Hematopoietic multipotent progenitor cell treated with erythropoietin and hydrocortisone succinate and interleukin-3 and kit ligand, for 17 days (in vitro differentiated cells): ENCODE results near the gene FAT2.
"Not testable (repeated sequence)": the region's sequence is repeated elsewhere in the genome, so short reads cannot be mapped to it uniquely, and the experiment has no call there.

Experiments
- DNase-seq: peaks from one replicate; pipeline ENCODE4 v3.0.0-alpha.2; 2015; ENCODE audit warnings: low spot score

The FAT2 gene

DNA sequence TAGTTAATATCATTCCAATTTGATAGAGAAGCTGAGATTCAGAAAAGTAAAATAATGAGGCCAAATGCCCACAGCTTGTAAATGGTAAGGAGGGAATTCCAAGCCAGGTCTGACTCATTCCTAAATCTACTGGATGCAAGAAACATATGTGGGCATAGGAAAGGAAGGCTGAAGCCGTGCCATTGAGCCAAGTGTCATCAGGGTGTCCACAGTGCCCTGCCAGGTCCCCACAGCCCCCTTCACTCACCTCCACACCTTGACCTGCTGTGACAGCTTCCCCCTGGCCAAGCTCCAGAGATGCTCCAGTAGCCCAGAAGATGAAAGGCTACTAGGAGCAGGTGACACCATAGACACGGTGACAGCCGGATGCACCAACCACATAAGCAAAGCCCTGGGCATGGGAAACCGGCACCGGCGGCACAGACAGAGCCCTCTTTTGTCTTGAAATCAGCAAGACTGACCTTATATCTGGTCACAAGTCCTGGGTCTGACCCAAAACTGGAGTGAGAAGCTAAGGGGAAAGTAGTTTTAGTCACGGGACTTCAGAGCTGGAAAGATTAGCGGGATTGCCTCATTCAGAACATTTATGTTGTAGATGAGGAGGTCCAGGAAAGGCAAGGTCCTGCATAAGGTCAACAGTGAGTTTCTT lies 20.1 kb upstream of the FAT2 start:
- DNase-seq, result no peak

DNA sequence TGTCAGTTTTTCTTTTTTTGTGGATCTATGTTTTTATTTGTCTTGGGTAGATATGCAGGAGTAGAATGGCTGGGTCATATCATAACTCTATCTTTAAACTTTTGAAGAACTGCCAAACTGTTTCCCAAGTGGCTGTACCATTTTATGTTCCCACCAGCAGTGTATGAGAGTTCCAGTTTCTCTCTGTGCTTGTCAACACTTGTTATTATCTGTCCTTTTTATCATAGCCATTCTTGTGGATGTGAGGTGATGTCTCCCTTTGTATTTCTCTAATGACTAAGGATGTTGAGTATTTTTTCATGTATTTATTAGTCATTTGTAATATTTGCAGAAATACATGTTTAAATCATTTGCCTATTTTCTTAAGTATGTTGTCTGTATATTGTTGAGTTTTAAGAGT lies 17.4 kb upstream of the FAT2 start:
- DNase-seq, result no peak

DNA sequence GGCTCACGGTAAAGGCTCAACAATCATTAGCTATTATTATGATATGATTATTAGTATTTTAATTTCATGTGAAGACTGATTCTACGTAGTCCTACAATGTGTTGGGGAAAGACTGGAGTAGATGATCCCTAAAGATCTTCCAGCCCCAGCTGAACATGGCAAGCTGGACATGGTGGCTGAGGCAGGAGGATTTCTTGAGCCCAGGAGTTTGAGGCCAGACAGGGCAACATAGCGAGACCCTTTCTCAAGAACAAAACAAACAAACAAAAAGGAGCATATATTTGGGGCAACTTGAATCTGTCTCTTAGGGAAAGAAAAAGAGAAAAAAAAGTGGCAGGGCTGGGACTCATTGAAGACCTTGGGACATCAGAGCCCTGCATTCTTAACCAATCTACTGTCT lies 16.2 kb upstream of the FAT2 start:
- DNase-seq, result no peak

DNA sequence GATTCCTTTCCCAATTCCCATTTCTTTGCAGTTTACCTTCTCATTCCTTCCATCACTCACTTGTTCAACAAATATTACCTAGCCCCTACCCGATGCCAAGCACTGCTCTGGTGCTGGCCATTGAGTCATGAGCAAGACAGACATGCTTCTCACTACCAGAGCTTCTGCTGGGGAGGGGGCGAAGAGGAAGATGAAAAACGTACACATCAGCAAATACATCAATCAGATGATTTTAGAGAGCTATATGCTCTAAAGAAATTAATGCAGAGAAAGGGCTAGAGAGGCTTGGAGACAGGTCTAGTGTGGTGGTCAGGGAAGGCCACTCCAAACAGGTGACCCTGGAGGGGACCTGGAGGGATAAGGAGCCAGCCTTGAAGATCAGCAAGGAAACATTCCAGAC lies 14.4 kb upstream of the FAT2 start:
- DNase-seq, result no peak

DNA sequence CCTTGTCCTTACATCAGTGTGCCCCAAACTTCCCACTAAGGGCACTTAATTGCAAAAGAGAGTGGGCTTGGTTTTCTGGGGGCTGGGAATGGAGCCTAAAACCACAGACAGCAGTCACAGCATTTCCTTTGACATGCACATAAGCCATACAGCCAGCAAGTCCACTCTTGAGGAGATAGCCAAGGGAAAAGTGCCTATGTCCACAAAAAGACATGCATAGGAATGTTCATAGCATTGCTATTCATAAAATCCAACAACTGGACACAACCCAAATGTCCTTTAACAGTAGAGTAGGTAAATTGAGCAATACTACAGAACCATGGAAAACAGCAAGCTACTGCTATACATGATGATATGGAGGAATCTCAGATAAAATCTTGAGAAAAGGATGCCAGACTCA lies 11.7 kb upstream of the FAT2 start:
- DNase-seq, result no peak

DNA sequence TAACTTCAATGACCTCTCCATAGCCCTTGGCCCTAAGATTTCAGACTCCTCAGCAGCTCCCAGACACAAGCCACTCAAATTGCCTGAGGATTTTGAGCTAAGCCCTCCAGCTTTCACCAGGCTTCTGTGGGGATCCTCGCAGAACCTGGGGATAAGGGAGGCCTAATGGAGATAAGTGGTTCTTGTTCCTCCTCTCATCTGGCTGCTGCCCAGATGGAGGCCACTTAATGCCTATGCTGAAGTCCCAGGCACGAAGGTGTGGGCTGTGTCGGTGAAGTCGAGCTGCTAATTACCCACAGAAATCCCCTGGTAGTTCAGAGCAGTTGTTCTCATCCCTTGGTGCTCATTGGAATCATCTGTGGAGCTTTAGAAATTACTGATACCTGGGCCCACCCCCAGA lies 10.3 kb upstream of the FAT2 start:
- no peak for DNase-seq

DNA sequence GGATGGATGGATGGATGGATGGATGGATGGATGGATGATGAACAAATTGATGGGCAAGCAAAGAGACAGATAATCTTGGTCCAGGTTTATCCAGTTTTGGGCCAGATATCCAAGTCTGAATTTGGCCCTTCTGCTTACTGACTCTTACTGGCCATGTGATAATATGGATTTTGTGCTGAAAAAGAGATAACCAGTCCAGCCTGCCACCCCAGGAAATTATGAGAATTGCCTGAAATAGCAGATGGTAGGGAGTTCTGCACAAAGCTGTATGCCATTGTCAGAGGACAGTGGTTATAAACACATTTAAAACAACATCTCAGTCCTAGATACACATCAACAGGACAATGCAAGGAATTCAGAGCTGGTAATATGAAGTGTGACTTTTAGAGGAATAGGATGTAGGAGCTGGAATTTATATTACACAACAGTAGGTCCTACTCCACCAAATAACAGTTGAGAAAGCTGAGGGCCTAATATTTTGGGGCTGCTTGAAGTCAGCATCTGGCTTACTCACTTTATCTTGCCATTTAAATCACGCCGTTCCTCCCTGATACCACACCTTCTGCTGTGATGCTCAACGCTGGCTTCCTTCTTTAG lies 9.0 kb upstream of the FAT2 start:
- DNase-seq, result no peak

DNA sequence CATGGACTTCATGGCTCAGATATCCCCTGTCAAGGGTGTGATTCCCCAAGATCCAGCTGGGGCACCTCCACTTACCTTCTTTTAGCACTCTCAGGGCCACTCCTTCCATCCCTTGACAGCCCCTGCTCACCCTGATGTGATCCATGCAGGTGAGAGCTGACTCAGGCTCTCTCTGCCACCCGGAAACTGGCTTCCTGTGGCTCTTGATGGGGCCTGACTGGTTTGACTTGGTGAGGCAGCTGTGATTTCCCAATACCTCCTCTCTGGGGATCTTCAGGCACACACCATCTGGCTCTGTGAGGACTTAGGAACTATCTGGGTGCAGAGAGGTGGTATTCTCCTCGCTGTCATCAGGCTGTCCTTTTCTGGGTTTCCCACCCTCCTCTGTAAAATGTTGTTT lies 7.9 kb upstream of the FAT2 start:
- DNase-seq, result no peak

DNA sequence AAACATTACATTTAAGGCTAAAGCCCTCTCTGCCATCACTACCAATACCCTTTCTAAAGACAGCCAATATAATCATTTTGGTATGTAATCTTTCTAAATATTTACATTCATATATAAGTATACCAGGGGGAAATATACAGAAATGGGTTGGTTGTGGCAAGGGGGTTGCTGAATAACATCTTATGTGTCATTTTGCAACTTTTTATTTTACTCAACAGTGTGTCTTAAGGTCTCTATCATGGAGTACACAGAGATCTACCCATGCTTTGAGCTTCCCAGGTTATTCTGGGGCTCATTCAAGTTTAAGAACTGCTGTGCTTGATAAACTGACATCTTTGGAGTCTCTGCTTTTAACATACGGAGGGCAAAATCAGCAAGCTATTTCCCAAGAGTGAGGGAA lies 7.4 kb upstream of the FAT2 start:
- DNase-seq, result no peak

DNA sequence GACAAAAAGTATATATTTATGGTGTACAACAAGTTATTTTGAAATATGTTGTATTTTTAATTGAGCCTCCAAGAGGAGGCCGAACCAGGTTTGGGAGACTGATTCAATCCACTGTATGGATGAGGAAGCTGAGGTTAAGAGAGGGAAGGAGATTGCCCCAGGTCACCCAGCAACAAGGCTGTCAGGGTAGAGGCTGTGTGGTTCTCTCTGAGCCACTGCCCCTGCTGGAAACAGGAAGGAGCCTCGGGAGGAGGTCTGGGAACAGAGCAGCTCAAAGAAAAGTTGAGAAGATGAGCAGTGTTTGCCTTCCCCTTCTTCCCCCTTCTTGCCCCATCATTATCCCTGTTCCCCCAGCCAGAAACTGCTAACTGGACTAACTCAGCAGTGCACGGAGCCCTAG lies 6.6 kb upstream of the FAT2 start:
- no peak for DNase-seq

DNA sequence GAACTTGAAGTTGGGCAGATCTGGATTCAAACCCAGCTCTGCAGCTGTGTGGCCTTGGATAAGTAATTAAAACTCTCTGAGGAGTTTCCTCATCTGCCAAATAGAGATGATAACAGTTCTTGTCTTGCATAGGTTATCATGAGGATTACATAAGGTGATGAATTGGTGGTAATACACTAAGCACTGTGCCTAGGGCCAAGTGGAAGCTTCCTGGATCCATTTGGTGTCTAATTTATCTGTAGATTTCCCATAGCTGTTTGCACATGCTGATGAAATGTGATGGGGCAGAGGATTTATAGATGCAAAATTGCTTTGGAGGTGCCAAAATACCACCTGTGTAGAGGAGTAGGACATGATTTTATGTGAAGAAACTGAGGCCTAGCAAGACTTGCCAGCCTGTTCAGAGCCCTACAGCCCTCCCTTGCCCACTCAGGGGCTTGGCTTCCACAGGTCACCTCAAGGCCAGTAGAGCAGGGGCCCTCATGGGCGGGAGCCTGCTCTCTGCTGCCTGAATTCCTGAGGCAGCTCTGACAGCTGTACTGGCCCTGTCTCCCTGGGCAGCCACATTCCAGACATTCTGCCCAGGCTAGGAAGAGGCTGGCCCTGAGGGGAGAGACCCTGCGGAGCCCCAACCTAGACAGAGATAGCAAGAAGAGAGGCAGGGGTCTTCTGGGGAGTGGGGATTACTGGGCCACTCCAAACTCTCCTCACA lies 5.9 kb upstream of the FAT2 start:
- DNase-seq, result no peak

DNA sequence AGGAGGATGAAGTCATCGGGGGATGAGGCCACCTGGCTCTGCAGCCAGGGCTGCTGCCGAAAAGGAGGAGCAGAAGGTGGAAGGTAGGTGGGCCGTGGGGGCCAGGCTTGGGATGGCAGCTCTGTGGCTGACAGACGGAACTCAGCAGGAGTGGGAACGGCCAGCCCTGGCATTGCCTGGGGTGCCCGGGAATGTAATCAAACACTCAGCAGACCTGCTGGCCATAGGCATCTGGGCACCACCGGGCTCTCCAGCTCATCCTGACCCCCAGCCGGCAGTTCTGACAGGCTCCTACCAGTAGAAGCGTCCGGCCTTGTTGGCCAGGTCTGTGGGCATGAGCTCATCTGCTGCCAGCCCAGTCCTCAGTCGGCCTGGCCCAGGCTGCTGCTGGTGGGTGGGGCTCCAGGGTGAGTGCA lies 4.3 kb upstream of the FAT2 start:
- no peak for DNase-seq

DNA sequence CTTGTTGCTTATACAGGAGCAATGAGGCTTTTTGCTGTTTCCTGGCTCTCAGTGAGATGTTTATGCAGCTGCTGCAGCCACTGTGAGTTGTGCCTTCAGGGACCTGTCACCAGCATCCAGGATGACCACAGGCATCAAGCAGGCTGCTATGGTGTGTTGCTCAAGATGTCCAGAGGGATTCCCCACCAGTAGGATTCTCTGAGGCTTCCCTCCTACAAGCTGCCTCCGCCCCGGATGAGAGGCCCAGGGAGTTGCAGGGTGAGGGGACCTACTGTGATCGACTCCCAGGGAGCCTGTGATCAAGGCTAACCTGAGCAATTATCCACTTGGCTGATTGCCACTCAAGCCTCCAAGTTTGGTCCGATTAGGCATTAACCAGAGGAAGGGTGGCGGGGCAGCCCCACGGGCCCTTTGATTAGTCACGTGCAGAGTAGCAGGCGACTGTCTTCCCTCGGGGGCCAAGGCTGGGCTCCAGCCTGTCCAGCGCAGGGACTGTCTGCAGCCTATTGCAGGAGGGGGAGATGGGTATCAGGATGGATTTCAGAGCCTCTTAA lies 1.8 kb upstream of the FAT2 start:
- DNase-seq, result no peak

DNA sequence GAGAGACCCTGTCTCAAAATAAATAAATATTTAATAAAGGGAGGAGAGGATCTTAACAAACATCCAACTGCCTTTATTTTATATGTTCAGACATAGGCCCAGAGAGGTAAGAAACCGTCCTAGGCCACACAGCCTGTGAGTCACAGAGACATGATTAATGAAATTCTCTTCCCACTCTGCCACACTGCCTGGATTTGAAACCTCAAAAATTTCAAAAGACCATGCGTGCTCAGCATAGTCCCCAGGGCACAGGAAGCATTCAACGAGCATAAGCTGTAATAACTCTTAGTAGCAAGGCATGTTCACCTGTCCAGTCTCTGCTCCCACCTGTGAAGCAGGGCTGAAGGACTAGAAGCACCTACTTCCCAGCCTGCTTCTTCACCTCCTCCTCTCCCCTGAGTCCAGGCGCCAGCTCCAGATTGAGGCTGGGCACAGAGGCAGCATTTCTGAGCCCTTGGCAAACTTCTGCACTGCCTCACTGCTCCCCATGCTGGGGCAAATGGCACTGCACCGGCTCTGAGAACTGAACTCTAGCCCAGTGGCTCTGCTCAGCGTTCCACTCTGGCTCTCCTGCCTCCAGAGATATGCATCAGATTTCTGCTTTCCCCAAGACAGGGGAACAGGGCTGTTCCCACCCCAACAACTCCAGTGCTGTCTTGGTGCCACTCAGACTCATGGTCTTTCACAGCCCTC lies 1.1 kb downstream of the FAT2 start:
- DNase-seq, result no peak

DNA sequence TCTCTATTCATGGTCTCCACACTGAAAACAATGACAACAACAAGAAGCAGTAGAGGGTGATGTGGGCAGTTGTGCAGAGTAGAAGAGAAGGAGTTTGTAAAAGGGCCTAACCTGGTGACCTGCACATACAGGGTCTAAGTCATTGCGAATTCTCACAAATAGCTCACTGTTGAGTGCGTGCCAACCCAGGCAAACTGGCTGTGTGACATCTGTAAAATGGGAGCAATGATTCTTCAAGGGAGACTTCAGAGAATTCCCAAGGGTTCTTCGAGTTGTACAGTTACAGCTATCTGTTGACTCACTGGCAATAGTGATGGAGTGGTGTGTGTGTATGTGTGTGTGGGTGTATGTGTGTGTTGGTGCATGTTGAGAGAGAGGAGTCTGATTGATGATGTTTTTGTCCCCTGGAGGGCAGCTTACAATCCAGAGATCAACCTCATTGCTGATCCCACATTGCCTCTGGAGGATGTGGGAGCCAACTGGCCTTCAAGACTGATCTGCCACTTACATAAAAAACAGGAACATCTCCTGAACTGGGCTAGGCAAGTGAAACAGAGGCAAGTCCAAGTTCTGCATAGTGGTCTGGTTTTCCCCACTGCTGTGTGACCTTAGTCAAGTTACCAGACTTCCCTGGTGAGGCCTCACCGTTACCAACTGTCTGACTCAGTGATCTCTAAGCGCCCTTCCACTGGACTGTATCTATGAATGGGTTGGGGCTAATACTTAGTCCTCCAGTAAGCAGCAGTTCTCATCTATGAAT lies 3.2 kb downstream of the FAT2 start:
- DNase-seq, result no peak

DNA sequence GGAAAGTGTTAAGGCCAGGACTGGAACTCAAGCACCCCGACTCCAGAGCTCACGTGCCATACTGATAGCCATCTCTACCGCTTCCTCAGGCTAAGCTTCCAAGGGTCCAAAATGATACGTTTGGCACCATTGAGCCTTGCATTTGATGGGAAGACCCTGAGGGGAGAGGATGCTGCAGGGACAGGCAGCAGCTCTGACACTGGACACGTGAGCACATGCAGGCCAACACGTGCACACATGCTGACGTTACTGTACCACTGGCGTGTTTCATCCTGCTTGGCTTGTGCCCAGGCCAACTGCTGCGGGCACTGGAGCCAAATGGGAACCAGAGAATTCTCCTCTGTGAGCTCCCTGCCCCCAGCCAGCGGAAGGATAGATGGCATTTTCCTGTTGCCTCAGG lies 5.2 kb downstream of the FAT2 start:
- no peak for DNase-seq

DNA sequence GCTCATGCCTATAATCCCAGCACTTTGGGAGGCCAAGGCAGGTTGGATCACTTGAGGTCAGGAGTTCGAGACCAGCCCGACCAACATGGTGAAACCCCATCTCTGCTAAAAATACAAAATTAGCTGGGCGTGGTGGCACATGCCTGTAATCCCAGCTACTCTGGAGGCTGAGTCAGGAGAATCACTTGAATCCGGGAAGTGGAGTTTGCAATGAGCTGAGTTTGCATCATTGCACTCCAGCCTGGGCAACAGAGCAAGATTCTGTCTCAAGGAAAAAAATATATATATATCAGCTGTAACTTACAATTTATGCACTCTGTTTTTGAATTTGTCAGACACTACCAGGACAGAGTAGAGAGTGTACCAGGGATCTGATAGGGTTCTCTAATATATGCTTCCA lies 5.8 kb downstream of the FAT2 start:
- DNase-seq, result not testable (repeated sequence)

DNA sequence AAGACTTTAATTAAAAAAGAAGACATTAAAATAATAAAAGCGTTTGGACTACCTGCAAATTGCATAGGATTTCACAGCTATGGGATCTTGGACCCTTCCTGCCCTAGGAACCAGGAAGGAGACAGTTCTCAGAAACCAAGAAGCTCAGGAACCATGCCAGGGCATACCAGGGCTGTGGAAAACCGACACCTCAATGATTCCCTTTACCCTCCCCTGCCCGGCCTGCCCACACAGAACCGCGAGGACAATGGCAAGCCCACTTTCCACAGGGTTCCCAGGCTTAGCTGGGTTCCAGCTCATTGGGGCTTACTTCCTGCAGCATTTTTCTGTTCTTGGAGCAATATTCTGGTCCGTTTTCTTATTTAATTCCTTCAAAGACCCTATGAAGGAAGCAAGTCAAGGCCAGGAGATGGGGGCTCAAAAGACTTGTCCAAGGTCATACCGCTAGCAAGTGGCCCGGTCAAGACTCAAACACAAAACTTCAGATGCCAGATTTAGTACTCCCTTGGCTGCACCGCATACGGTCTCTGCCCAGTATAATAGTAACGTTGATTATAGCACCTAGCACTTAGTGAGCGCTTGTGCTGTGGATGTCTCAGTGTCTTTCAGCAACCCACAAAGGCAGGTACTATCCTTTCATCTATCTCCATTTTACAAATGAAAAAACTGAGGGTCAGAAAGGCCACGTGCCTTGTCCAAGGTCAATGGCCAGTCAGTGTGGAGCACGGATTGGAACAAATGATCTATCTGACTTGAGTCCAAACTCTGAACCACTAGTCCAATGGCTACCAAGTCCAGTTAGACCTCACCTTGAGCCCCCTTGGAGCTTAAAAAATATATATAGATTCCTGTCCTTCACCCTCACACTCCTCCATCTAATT lies 6.8 kb downstream of the FAT2 start:
- DNase-seq, result no peak

DNA sequence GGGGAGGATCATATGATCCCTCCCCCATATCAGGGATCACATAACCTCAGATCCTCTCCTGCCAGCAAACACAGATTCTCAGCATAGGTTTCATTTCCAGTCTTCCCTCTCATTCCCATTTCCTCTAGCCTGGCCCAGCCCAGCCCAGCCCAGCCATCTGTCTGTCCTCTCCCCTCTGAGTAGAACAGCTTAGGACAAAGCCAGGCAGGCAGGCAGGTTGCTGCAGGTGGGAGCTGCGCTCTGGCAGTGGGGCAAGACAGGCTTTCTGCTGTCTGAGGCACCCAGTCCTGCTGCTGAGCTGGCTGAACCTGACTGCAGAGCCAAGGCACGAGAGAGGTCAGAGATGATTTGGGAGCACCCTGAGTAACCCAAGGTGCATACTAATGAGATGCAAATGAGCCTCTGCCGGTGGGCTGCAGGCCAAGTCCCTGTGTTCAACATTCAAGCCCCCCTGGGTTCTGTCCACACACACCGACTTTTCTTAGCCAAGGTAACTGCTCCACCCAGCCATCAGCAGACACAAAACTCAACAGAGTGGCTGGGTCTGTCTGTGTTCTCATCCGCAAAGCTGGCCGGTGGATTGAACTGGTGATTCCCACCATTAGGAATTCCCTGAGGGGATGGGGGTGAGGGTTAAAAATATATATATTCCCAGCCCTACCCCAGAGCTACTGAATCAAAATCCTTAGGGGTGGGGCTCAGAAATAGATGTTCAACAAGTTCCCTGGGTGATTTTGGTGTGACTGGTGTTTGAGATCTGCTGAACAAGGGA lies 9.1 kb downstream of the FAT2 start:
- DNase-seq, result no peak

DNA sequence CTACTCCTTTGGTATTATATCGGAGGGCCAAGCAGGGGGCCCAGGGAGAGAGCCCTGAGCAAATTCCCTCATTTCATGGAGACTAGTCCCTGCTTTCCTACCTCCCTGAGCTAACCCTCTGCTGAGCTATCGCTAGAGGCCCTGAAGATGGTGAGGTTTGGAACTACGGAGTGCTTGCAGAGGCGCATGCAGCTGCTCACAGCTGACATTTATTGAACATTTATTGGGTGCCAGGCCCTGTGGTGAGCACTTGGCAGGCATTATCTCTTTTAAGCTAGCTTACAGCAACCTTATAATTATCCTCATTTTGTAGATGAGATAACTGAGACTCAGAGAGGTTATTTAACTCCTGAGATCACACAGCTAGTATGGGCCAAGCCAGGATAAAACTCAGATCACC lies 9.8 kb downstream of the FAT2 start:
- no peak for DNase-seq
